HEK293 (cell line): Measurements from ENCODE around the gene TMEM121.

ENCODE experiments used
- CTCF ChIA-PET: fragments of 350-600 bp; formaldehyde crosslinking; extraction: SDS; loops from one replicate; lab custom pipeline; 2021; ENCODE audit warnings: antibody characterized with exemption; lab: Yijun Ruan, JAX
- POLR2A ChIA-PET: fragments of 300-600 bp; formaldehyde crosslinking; extraction: SDS; loops from one replicate; lab custom pipeline; 2020; ENCODE audit warnings: antibody characterized with exemption, inconsistent platforms; lab: Yijun Ruan, JAX
- H3K27ac ChIP-seq: fragments of 200-500 bp; sonication (Bioruptor generic); 2 replicates; pipeline ENCODE4 v1.5.1; 2014; ENCODE audit warnings: low read depth, low read length, control low read depth, inconsistent platforms; ENCODE audit errors: extremely low read depth
- H3K36me3 ChIP-seq, 2 experiments: fragments of 200-500 bp in 1 of 2; sonication (Bioruptor generic) in 1 of 2; 1 replicate in 1 of 2; 2 replicates in 1 of 2; pipeline ENCODE4 v1.5.1; 2014 to 2017; ENCODE audit warnings: inconsistent platforms in 2 of 2, low read length in 2 of 2; ENCODE audit not compliant: control insufficient read depth in 2 of 2, insufficient read depth in 1 of 2
- H3K4me1 ChIP-seq: fragments of 200-500 bp; sonication (Bioruptor generic); 2 replicates; pipeline ENCODE4 v1.5.1; 2014; ENCODE audit warnings: mild to moderate bottlenecking, low read length, inconsistent platforms; ENCODE audit not compliant: control insufficient read depth, insufficient read depth
- H3K4me3 ChIP-seq: 2 replicates; pipeline ENCODE4 v1.5.1; 2011; ENCODE audit warnings: low read depth, mild to moderate bottlenecking, control low read depth, low read length, moderate library complexity
- H3K9me3 ChIP-seq: fragments of 200-500 bp; sonication (Bioruptor generic); 2 replicates; pipeline ENCODE4 v1.5.1; 2014; ENCODE audit warnings: low read depth, low read length, inconsistent platforms; ENCODE audit not compliant: control insufficient read depth, insufficient read depth
- EGR2 ChIP-seq: fragments of 450-650 bp; formaldehyde crosslinking; IDR thresholded peaks from 2 replicates; pipeline ENCODE4 v1.5.1; 2016; ENCODE audit warnings: low read depth, missing biosample characterization, missing genetic modification characterization
- GLI4 ChIP-seq: fragments of 450-650 bp; formaldehyde crosslinking; IDR thresholded peaks from 2 replicates; pipeline ENCODE4 v1.5.1; 2016; ENCODE audit warnings: missing biosample characterization, missing genetic modification characterization
- HOXD13 ChIP-seq: sonication (generic); formaldehyde crosslinking; IDR thresholded peaks from 2 replicates; pipeline ENCODE4 v1.8.0; 2022; ENCODE audit warnings: missing genetic modification reagents, borderline replicate concordance
- KLF1 ChIP-seq: fragments of 450-650 bp; formaldehyde crosslinking; IDR thresholded peaks from 2 replicates; pipeline ENCODE4 v1.5.1; 2016; ENCODE audit warnings: missing biosample characterization, missing genetic modification characterization
- MYNN ChIP-seq: fragments of 450-650 bp; formaldehyde crosslinking; IDR thresholded peaks from 2 replicates; pipeline ENCODE4 v1.5.1; 2016; ENCODE audit warnings: missing biosample characterization, missing genetic modification characterization, borderline replicate concordance
- SP7 ChIP-seq: fragments of 450-650 bp; formaldehyde crosslinking; IDR thresholded peaks from 2 replicates; pipeline ENCODE4 v1.5.1; 2016; ENCODE audit warnings: missing biosample characterization, missing genetic modification characterization
- TCF7L2 ChIP-seq: IDR thresholded peaks from 2 replicates; pipeline ENCODE4 v1.6.1; 2011; ENCODE audit warnings: low read depth, mild to moderate bottlenecking, inconsistent platforms, low read length, moderate library complexity, borderline replicate concordance
- ZBTB7A ChIP-seq: fragments of 450-650 bp; formaldehyde crosslinking; IDR thresholded peaks from 2 replicates; pipeline ENCODE4 v1.5.1; 2016; ENCODE audit warnings: low read depth, missing biosample characterization, missing genetic modification characterization
- ZBTB8A ChIP-seq: fragments of 450-650 bp; formaldehyde crosslinking; IDR thresholded peaks from 2 replicates; pipeline ENCODE4 v1.5.1; 2016; ENCODE audit warnings: missing biosample characterization, missing genetic modification characterization
- ZFP3 ChIP-seq: fragments of 450-650 bp; formaldehyde crosslinking; IDR thresholded peaks from 2 replicates; pipeline ENCODE4 v1.5.1; 2016; ENCODE audit warnings: low read depth, missing biosample characterization, missing genetic modification characterization
- ZNF121 ChIP-seq: fragments of 450-650 bp; formaldehyde crosslinking; IDR thresholded peaks from 2 replicates; pipeline ENCODE4 v1.5.1; 2016; ENCODE audit warnings: missing biosample characterization, missing genetic modification characterization
- ZNF132 ChIP-seq: fragments of 450-650 bp; formaldehyde crosslinking; IDR thresholded peaks from 2 replicates; pipeline ENCODE4 v1.5.1; 2017; ENCODE audit warnings: missing biosample characterization, missing genetic modification characterization, borderline replicate concordance
- ZNF2 ChIP-seq: fragments of 450-650 bp; formaldehyde crosslinking; IDR thresholded peaks from 2 replicates; pipeline ENCODE4 v1.5.1; 2016; ENCODE audit warnings: missing biosample characterization, missing genetic modification characterization
- ZNF248 ChIP-seq: fragments of 450-650 bp; formaldehyde crosslinking; IDR thresholded peaks from 2 replicates; pipeline ENCODE4 v1.5.1; 2017; ENCODE audit warnings: missing biosample characterization, missing genetic modification characterization
- ZNF394 ChIP-seq: fragments of 450-650 bp; formaldehyde crosslinking; IDR thresholded peaks from 2 replicates; pipeline ENCODE4 v1.5.1; 2016; ENCODE audit warnings: missing biosample characterization, missing genetic modification characterization, mild to moderate bottlenecking, moderate library complexity, borderline replicate concordance
- ZNF423 ChIP-seq: fragments of 450-650 bp; formaldehyde crosslinking; IDR thresholded peaks from 2 replicates; pipeline ENCODE4 v1.5.1; 2016; ENCODE audit warnings: missing biosample characterization, missing genetic modification characterization
- ZNF473 ChIP-seq: fragments of 450-650 bp; formaldehyde crosslinking; IDR thresholded peaks from 2 replicates; pipeline ENCODE4 v1.5.1; 2017; ENCODE audit warnings: missing biosample characterization, missing genetic modification characterization
- ZNF544 ChIP-seq: fragments of 450-650 bp; formaldehyde crosslinking; IDR thresholded peaks from 2 replicates; pipeline ENCODE4 v1.5.0; 2017; ENCODE audit warnings: missing biosample characterization, missing genetic modification characterization
- ZNF555 ChIP-seq: fragments of 450-650 bp; formaldehyde crosslinking; conservative IDR thresholded peaks from 2 replicates; pipeline ENCODE4 v1.5.1; 2017; ENCODE audit warnings: missing biosample characterization, mild to moderate bottlenecking, missing genetic modification characterization, inconsistent platforms
- ZNF792 ChIP-seq: fragments of 450-650 bp; formaldehyde crosslinking; IDR thresholded peaks from 2 replicates; pipeline ENCODE4 v1.5.1; 2016; ENCODE audit warnings: missing biosample characterization, missing genetic modification characterization
- TF ChIP-seq, protein P1 (sequence below): fragments of 450-650 bp; formaldehyde crosslinking; IDR thresholded peaks from 2 replicates; pipeline ENCODE4 v1.5.1; 2016; ENCODE audit warnings: missing biosample characterization, missing genetic modification characterization
- TF ChIP-seq, protein P2 (sequence below): fragments of 450-650 bp; formaldehyde crosslinking; IDR thresholded peaks from 2 replicates; pipeline ENCODE4 v1.5.1; 2016; ENCODE audit warnings: missing biosample characterization, missing genetic modification characterization
- TF ChIP-seq, protein P3 (sequence below): fragments of 450-650 bp; formaldehyde crosslinking; IDR thresholded peaks from 2 replicates; pipeline ENCODE4; 2016; ENCODE audit warnings: missing biosample characterization, missing genetic modification characterization
- TF ChIP-seq, protein P4 (sequence below): fragments of 450-650 bp; formaldehyde crosslinking; IDR thresholded peaks from 2 replicates; pipeline ENCODE4 v1.5.1; 2017; ENCODE audit warnings: missing biosample characterization, missing genetic modification characterization
- TF ChIP-seq, protein P5 (sequence below): fragments of 450-650 bp; formaldehyde crosslinking; IDR thresholded peaks from 2 replicates; pipeline ENCODE4 v1.5.1; 2016; ENCODE audit warnings: missing biosample characterization, missing genetic modification characterization
- TF ChIP-seq, protein P6 (sequence below): fragments of 450-650 bp; formaldehyde crosslinking; IDR thresholded peaks from 2 replicates; pipeline ENCODE4 v1.5.1; 2017; ENCODE audit warnings: missing biosample characterization, missing genetic modification characterization

The TMEM121 gene

DNA sequence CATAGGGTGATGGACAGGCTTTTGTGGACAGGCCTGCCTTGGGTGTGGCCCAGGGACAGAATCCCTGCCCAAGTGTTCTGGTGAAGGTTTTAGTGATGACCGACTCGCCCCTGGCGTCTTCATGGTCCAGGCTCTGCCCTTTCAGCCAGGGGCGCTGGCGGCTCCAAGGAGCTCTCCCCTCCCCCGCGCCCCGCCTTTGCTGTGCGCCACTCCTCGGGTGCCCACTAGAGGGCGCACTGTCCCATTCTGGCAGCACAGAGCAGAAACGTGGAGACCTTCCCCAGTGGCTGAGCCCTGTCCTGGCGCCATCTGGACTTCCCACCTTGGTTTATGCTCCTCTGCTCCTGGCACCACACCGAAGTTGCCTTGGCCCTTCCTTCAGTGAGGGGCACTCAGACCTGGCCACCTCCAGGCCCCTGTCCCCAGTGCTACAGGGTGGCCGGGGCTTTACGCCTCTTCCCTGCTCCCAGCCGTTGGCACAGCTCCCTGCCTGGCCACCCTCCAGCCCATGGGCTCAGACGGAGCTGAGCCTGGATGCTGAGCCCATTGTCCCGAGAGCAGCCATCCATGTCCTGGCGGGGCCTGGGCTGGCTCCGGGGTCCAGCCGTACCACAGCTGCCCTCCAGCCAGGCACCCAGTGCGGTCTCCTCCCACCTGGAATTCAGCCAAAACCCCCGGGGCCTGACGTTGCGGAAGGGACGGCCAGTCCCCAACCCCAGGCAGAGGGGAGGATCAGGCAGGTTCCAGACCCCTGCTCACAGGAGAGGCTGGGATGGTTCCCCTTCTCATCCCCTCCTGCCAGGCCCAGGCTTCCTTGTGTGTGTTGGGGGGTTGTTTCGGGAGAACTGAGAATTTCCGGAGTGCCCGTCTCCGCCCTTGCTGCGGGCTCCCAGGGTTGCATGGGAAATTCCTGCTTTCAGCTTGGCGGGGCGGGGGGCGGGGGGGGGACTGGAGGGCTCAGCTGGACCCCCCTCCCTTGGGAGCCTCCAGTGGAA is 45.3 kb upstream of the TMEM121 start (continued):
- TF ChIP-seq, protein P1, sequence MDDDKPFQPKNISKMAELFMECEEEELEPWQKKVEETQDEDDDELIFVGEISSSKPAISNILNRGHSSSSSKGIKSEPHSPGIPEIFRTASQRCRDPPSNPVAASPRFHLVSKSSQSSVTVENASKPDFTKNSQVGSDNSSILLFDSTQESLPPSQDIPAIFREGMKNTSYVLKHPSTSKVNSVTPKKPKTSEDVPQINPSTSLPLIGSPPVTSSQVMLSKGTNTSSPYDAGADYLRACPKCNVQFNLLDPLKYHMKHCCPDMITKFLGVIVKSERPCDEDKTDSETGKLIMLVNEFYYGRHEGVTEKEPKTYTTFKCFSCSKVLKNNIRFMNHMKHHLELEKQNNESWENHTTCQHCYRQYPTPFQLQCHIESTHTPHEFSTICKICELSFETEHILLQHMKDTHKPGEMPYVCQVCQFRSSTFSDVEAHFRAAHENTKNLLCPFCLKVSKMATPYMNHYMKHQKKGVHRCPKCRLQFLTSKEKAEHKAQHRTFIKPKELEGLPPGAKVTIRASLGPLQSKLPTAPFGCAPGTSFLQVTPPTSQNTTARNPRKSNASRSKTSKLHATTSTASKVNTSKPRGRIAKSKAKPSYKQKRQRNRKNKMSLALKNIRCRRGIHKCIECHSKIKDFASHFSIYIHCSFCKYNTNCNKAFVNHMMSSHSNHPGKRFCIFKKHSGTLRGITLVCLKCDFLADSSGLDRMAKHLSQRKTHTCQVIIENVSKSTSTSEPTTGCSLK (tag by site-specific recombination): no peak
- TF ChIP-seq TCF7L2 (no peak), EGR2 (tag by site-specific recombination) (peak; percentile 62), ZNF544 (tag by site-specific recombination) (no peak), ZNF555 (tag by site-specific recombination) (no peak)

DNA sequence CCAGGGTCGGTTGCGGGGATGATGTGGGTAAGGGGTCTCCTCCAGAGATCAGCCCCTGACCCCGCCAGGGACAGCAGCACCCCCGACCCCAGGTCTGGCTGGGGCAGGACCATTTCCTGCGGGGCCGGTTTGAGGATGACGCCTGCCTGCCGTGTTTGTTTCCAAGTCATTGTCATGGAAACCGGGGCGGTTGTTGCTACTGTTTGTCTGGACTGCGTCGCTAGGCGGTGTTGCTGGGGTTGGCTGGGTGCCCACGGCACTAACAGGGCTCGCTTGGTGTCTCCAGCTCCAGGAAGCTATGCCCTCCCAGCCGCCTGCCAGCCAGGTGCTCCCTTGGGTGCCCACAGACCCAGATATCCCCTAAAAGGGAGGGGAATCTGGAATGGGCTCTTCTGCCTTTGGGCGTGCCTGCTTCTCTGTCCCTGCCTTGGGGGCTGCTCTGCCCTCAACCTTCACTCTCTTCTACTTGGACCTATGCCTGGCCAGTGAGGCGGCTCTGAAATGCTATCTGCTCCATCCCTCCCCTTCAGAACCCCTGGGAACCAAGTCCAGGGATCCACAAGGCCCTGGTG is 44.4 kb upstream of the TMEM121 start:
- peak overlapping the region; percentile 11; the same call in 1 of the 2 replicates for H3K4me3 ChIP-seq
- H3K4me1 ChIP-seq: peaks cover 5% of the 10 kb centered on the region
- H3K27ac ChIP-seq: no peak overlapping the region
- H3K9me3 ChIP-seq: no peaks in the 10 kb centered on the region
- ChIA-PET POLR2A (interaction anchor here (0.5 to 1.7 kb wide), 5 partner anchors 8 to 85 kb away, joined by 3 to 19 read pairs (median 4); no protein-coding TSS in a partner anchor), CTCF (interaction anchor here (0.6 to 2.9 kb wide), 9 partner anchors 9 to 494 kb away, joined by 3 to 83 read pairs (median 6); partner anchors contain the start of gene TEDC1)
- H3K36me3 ChIP-seq: no peaks in the 10 kb centered on the region
- TF ChIP-seq ZNF423 (tag by site-specific recombination) (peak; percentile 99), SP7 (tag by site-specific recombination) (no peak; the same call in 1 of the 2 replicates), ZNF121 (tag by site-specific recombination) (no peak), KLF1 (tag by site-specific recombination) (peak; percentile 92), ZNF394 (tag by site-specific recombination) (peak; percentile 71; the same call in 1 of the 2 replicates), ZBTB8A (tag by site-specific recombination) (peak; percentile 84), GLI4 (tag by site-specific recombination) (no peak), MYNN (tag by site-specific recombination) (peak; percentile 95), ZFP3 (tag by site-specific recombination) (no peak), ZNF132 (tag by site-specific recombination) (no peak), HOXD13 (CRISPR knock-in tag) (no peak), ZNF792 (no peak), ZNF473 (tag by site-specific recombination) (no peak), ZBTB7A (no peak), ZNF2 (tag by site-specific recombination) (no peak), ZNF248 (tag by site-specific recombination) (no peak)
- TF ChIP-seq, protein P2, sequence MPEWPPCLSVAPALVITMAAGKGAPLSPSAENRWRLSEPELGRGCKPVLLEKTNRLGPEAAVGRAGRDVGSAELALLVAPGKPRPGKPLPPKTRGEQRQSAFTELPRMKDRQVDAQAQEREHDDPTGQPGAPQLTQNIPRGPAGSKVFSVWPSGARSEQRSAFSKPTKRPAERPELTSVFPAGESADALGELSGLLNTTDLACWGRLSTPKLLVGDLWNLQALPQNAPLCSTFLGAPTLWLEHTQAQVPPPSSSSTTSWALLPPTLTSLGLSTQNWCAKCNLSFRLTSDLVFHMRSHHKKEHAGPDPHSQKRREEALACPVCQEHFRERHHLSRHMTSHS: no peak
- TF ChIP-seq, protein P3, sequence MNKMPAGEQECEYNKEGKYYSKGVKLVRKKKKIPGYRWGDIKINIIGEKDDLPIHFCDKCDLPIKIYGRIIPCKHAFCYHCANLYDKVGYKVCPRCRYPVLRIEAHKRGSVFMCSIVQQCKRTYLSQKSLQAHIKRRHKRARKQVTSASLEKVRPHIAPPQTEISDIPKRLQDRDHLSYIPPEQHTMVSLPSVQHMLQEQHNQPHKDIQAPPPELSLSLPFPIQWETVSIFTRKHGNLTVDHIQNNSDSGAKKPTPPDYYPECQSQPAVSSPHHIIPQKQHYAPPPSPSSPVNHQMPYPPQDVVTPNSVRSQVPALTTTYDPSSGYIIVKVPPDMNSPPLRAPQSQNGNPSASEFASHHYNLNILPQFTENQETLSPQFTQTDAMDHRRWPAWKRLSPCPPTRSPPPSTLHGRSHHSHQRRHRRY (tag by site-specific recombination): no peak
- TF ChIP-seq, protein P4, sequence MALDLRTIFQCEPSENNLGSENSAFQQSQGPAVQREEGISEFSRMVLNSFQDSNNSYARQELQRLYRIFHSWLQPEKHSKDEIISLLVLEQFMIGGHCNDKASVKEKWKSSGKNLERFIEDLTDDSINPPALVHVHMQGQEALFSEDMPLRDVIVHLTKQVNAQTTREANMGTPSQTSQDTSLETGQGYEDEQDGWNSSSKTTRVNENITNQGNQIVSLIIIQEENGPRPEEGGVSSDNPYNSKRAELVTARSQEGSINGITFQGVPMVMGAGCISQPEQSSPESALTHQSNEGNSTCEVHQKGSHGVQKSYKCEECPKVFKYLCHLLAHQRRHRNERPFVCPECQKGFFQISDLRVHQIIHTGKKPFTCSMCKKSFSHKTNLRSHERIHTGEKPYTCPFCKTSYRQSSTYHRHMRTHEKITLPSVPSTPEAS (tag by site-specific recombination): no peak
- TF ChIP-seq, protein P5, sequence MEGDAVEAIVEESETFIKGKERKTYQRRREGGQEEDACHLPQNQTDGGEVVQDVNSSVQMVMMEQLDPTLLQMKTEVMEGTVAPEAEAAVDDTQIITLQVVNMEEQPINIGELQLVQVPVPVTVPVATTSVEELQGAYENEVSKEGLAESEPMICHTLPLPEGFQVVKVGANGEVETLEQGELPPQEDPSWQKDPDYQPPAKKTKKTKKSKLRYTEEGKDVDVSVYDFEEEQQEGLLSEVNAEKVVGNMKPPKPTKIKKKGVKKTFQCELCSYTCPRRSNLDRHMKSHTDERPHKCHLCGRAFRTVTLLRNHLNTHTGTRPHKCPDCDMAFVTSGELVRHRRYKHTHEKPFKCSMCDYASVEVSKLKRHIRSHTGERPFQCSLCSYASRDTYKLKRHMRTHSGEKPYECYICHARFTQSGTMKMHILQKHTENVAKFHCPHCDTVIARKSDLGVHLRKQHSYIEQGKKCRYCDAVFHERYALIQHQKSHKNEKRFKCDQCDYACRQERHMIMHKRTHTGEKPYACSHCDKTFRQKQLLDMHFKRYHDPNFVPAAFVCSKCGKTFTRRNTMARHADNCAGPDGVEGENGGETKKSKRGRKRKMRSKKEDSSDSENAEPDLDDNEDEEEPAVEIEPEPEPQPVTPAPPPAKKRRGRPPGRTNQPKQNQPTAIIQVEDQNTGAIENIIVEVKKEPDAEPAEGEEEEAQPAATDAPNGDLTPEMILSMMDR: peak; percentile 84
- TF ChIP-seq, protein P6, sequence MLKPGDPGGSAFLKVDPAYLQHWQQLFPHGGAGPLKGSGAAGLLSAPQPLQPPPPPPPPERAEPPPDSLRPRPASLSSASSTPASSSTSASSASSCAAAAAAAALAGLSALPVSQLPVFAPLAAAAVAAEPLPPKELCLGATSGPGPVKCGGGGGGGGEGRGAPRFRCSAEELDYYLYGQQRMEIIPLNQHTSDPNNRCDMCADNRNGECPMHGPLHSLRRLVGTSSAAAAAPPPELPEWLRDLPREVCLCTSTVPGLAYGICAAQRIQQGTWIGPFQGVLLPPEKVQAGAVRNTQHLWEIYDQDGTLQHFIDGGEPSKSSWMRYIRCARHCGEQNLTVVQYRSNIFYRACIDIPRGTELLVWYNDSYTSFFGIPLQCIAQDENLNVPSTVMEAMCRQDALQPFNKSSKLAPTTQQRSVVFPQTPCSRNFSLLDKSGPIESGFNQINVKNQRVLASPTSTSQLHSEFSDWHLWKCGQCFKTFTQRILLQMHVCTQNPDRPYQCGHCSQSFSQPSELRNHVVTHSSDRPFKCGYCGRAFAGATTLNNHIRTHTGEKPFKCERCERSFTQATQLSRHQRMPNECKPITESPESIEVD (tag by site-specific recombination): no peak
